Left lung (tissue), 10 donors: ENCODE results near the gene MTERF4. TPM values are rescaled to one million over a fixed set of nuclear protein-coding genes. Genes with fewer than 3 reads are reported as not detected.

ENCODE experiments used
- ATAC-seq: fragments of 200-7000 bp; cut with Tn5 transposase; one replicate; pipeline ENCODE4 v1.9.1; 2020; ENCODE audit warnings: moderate library complexity
- DNase-seq, 4 donors: peaks; one replicate each; pipeline ENCODE4 v3.0.0-alpha.2; 2013 to 2020
- H3K27ac ChIP-seq, 2 donors: fragments of 200-600 bp; sonication (generic) in 1 of 2; one replicate each; pipeline versions ENCODE4 v1.5.0 to v1.8.0; 2020 to 2021
- H3K27me3 ChIP-seq, 2 donors: fragments of 200-600 bp; sonication (generic) in 1 of 2; one replicate each; pipeline versions ENCODE4 v1.5.0 to v1.8.0; 2020 to 2021
- H3K36me3 ChIP-seq, 2 donors: fragments of 200-600 bp; sonication (generic) in 1 of 2; one replicate each; pipeline versions ENCODE4 v1.5.0 to v1.8.0; 2020 to 2021
- H3K4me1 ChIP-seq, 2 donors: fragments of 200-600 bp; one replicate each; pipeline ENCODE4 v1.8.0; 2021
- H3K4me3 ChIP-seq, 2 donors: fragments of 200-600 bp; sonication (generic) in 1 of 2; one replicate each; pipeline versions ENCODE4 v1.5.0 to v1.8.0; 2020 to 2021; ENCODE audit warnings: mild to moderate bottlenecking in 1 of 2
- H3K9me3 ChIP-seq, 2 donors: fragments of 200-600 bp; sonication (generic) in 1 of 2; one replicate each; pipeline versions ENCODE4 v1.5.0 to v1.8.0; 2020 to 2021
- CTCF ChIP-seq, 2 donors: fragments of 200-600 bp; sonication (generic) in 1 of 2; IDR thresholded peaks; one replicate each; pipeline versions ENCODE4 v1.5.0 to v1.8.0; 2021; ENCODE audit warnings: antibody characterized with exemption in 2 of 2
- intact Hi-C, 2 donors: fragments of 100-400 bp; cut with DNase I; formaldehyde crosslinking; loops; one replicate each; pipeline versions ENCODE4 v1.11.2 to v1.14.2; 2022
- polyA plus RNA-seq, 6 donors: library from polyadenylated mRNA; unstranded; fragments of 120-200 nt; gene quantifications; one replicate each; pipeline ENCODE4 v1.2.1, GENCODE V29; 2013; ENCODE audit not compliant: insufficient read length in 6 of 6
- total RNA-seq, 2 donors: library from RNA; stranded (reverse); fragmentation: NEBNext Ultra II Directional; extraction: Animal tissue kit (Norgen Biotek cat#: 25700); gene quantifications; one replicate each; pipeline ENCODE4 v1.2.1, GENCODE V29; 2021
- donor health status: DM: no; HTN: yes; CAD: no.
- donor health status: DM: no; HTN: no; CAD: no.

The MTERF4 gene
- total and polyA plus RNA-seq, 8 donors = 24.9 to 101 (median 85.1) TPM

DNA sequence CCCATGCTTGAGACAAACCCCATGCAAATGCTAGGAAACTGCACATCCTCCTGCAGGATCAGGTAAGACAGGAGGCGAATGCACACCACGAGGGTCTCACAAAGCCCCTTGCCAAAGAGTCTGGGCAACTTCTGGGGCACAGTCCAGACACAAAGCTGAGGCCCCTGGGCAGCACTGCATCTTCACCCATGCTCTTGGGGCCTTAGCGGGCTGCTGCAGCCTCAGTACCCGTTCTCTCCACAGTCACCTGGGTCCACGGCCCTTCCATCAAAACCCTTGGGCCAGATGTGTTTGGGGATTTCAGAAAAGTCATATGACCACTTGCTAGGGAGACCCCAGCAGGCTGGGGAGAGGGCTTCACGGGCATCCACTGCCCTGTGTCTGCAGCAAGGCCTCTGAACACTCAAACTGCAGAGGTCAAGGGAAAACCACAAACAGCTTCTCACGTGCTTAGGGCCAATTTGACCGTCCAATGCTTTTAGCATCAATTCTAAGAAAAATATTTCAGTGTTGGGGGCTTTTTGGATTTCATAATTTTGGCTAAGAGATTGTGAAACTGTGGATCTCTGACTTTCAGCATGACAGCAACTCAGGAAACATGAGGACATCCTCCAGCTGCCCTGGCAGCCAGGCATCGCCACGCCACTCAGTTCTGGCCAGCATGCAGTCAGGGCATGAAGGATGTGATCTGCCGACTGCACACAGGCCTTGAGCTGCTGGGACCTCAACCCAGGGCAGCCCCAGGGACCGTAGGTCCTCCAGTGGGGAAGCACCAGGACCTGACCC, 27.2 kb upstream of the MTERF4 start:
- H3K9me3 ChIP-seq = no peaks in the 10 kb centered on the region
- no peak overlapping the region for H3K27ac ChIP-seq
- peaks cover 0 to 15% of the 10 kb centered on the region in 2 donors for H3K36me3 ChIP-seq
- H3K4me1 ChIP-seq = no peaks in the 10 kb centered on the region
- H3K4me3 ChIP-seq = no peak overlapping the region
- ATAC-seq (peak; percentile 15), DNase-seq (peak in 2 of 4 donors; percentile 22 to 63)
- no peaks in the 10 kb centered on the region for H3K27me3 ChIP-seq
- TF ChIP-seq CTCF (IDR thresholded peaks at IDR 0.05) = no peak
- intact Hi-C loops = no loop called here

DNA sequence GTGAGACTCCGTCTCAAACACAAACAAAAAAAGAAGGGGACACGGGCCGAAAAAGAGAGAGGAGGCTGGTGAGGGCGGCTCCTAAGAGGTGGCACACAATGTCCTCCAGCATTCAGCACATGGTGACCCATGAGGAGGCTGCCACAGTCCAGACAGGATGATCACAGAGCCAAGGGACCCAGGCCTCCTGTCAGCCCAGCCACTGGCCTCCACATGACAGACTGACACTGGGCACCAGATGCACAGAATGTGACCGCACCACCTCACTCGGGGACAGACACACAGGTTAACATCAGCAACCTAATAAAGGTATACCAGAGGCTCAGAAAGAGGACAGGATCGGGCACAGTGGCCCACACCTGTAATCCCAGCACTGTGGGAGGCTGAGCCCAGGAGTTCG, 26.2 kb upstream of the MTERF4 start:
- TF ChIP-seq CTCF (IDR thresholded peaks at IDR 0.05) = no peak
- Histone ChIP-seq H3K36me3 (peaks cover 0 to 21% of the 10 kb centered on the region in 2 donors), H3K4me1 (no peaks in the 10 kb centered on the region), H3K4me3 (no peak overlapping the region), H3K9me3 (no peaks in the 10 kb centered on the region), H3K27ac (no peak overlapping the region), H3K27me3 (no peaks in the 10 kb centered on the region)
- intact Hi-C loops = no loop called here
- DNase-seq (peak in 1 of 4 donors; percentile 7), ATAC-seq (no peak)

- no peak for TF ChIP-seq CTCF (IDR thresholded peaks at IDR 0.05)
- Histone ChIP-seq H3K4me3 (no peak overlapping the region), H3K27ac (no peak overlapping the region), H3K27me3 (no peaks in the 10 kb centered on the region), H3K36me3 (peaks cover 0 to 26% of the 10 kb centered on the region in 2 donors), H3K9me3 (no peaks in the 10 kb centered on the region), H3K4me1 (no peaks in the 10 kb centered on the region)
- ATAC-seq = no peak
- no peak for DNase-seq
- intact Hi-C loops = no loop called here
Observed at GRCh38 chr2:241126771-241127202, 24.7 kb upstream of the MTERF4 start.

DNA sequence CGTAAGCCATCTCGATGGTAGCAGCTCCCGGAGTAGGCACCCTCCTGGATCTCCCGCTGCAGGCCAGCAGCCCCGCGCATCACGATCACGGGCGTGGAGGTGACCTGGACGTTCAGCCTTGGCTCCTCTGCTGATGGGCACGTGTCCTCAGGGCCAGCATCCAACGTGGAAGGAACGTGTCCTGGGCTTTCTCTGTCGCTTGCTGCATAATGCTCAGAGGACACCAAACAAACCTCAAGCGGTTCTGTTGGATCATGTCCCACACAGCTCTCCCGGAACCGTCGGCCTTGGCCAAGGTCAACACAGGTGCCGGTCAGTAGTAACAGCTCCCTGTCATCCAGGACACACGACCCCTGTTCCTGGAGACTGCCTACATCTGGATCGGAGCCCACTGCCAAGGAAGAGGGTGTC, 24.1 kb upstream of the MTERF4 start:
- H3K4me1 ChIP-seq = no peaks in the 10 kb centered on the region
- ATAC-seq = no peak

More for the DNA sequence above, 24.1 kb upstream of the MTERF4 start:
- Histone ChIP-seq H3K4me3 (no peak overlapping the region), H3K9me3 (no peaks in the 10 kb centered on the region), H3K36me3 (peaks cover 0 to 26% of the 10 kb centered on the region in 2 donors), H3K27ac (no peak overlapping the region), H3K27me3 (no peaks in the 10 kb centered on the region)
- TF ChIP-seq CTCF (IDR thresholded peaks at IDR 0.05) = no peak
- no peak for DNase-seq
- intact Hi-C loops = no loop called here
